HFFc6 (cell line): ENCODE data around the gene CTR9. TPM values are rescaled to one million over a fixed set of nuclear protein-coding genes. Genes with fewer than 3 reads are reported as not detected.

Experiments used
- DNase-seq: peaks from one replicate; pipeline ENCODE4 v3.0.0-alpha.2; 2018
- H3K27ac Mint-ChIP-seq: 2 replicates; pipeline ENCODE4 v1.8.0; 2020; ENCODE audit warnings: mild to moderate bottlenecking, mixed read lengths
- H3K27me3 Mint-ChIP-seq: 2 replicates; pipeline ENCODE4 v1.8.0; 2021; ENCODE audit warnings: mild to moderate bottlenecking, moderate library complexity, mixed read lengths; ENCODE audit not compliant: insufficient read depth
- H3K36me3 Mint-ChIP-seq: 2 replicates; pipeline ENCODE4 v1.8.0; 2021; ENCODE audit warnings: low read depth, mixed read lengths
- H3K4me1 Mint-ChIP-seq: 2 replicates; pipeline ENCODE4 v1.8.0; 2020; ENCODE audit warnings: low read depth, mixed read lengths
- H3K4me3 Mint-ChIP-seq: 2 replicates; pipeline ENCODE4 v1.8.0; 2020; ENCODE audit warnings: mild to moderate bottlenecking, moderate library complexity, mixed read lengths
- H3K9me3 Mint-ChIP-seq: 2 replicates; pipeline ENCODE4 v1.8.0; 2020; ENCODE audit warnings: mild to moderate bottlenecking, mixed read lengths
- CTCF ChIP-seq: fragments of 200-600 bp; sonication (generic); IDR thresholded peaks from 2 replicates; pipeline ENCODE4 v1.5.0; 2021; ENCODE audit warnings: antibody characterized with exemption, mild to moderate bottlenecking
- total RNA-seq, 6 experiments: library from RNA; stranded (reverse); fragmentation: NEBNext Ultra II Directional; extraction: Animal tissue kit (Norgen Biotek cat#: 25700); gene quantifications; 2 replicates in 1 of 6; 3 replicates in 5 of 6; pipeline ENCODE4 v1.2.3, GENCODE V29; 2021

The CTR9 gene
- total RNA-seq, 6 experiments from 2014 or later: 38.5 to 49.9 (median 44.2) TPM

- Mint-ChIP-seq H3K4me1 (peaks cover 8% of the 10 kb centered on the region), H3K27ac (no peak overlapping the region), H3K36me3 (peaks cover 18% of the 10 kb centered on the region), H3K27me3 (peaks cover 2% of the 10 kb centered on the region; the same call in 1 of the 2 replicates), H3K9me3 (no peaks in the 10 kb centered on the region), H3K4me3 (peak overlapping the region; percentile 97)
- no peak for DNase-seq
- no peak for TF ChIP-seq CTCF
These were observed 1.4 kb downstream of the CTR9 start for GRCh38 chr11:10752486-10752885.

- Mint-ChIP-seq H3K4me1 (no peaks in the 10 kb centered on the region; the same call in 1 of the 2 replicates), H3K36me3 (peaks cover 19% of the 10 kb centered on the region), H3K27ac (no peak overlapping the region), H3K4me3 (no peak overlapping the region), H3K27me3 (no peaks in the 10 kb centered on the region), H3K9me3 (no peaks in the 10 kb centered on the region)
- DNase-seq: no peak
- TF ChIP-seq CTCF: peak; percentile 48
These were observed 7.9 kb downstream of the CTR9 start for GRCh38 chr11:10758957-10759356.

DNA sequence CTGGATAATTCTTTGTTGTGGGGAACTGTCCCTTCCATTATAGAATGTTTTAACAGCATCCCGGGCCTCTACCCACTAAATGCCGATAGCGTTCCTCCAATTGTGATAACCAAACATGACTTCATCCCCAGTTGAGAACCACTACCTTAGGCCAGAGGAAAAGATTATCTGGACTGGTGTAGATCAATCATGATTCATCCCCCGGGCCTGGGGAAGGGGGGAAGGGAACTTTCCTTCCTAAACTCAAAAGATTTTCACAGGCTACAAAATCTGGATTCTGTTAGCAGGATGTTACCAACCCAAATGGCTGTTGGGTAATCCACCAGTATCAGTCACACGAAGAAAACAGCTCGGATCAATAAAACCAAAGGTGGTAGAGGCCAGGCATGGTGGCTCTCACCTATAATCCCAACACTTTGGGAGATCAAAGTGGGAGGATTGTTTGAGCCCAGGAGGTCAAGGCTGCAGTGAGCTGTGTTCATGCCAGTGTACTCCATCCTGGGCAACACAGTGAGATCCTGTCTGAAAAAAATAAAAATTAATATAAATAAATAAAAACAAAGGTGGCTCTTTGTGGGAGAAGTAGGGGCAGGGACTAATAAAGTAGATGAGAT lies 10.1 kb downstream of the CTR9 start:
- Mint-ChIP-seq H3K27me3 (no peaks in the 10 kb centered on the region; the same call in 1 of the 2 replicates), H3K27ac (no peak overlapping the region), H3K36me3 (peaks cover 23% of the 10 kb centered on the region)

DNA sequence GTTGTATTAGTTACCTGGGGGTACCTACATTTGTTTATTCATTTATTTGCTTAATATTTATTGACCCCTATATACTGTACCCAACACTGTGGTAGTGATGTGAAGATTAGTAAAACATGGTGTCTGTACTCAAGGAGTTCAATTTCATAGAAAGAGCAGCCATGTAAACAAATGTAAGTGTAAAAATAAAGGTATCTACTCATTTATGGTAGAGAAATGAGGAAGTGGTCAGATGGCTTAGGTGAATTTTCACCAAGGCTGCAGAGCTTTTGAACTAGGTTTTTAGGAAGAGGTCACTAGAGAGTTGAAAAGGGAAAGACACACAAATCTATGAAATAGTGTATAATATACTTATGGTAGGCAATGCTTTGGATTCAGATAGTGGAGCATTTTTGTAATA lies 11.1 kb downstream of the CTR9 start:
- no peak overlapping the region for H3K4me3 Mint-ChIP-seq
- no peaks in the 10 kb centered on the region for H3K9me3 Mint-ChIP-seq
- no peak overlapping the region for H3K27ac Mint-ChIP-seq
- no peak for DNase-seq
- TF ChIP-seq CTCF: no peak
- H3K36me3 Mint-ChIP-seq: peaks cover 29% of the 10 kb centered on the region
- no peaks in the 10 kb centered on the region; the same call in 1 of the 2 replicates for H3K4me1 Mint-ChIP-seq
- H3K27me3 Mint-ChIP-seq: no peaks in the 10 kb centered on the region; the same call in 1 of the 2 replicates

More for the DNA sequence above, 10.1 kb downstream of the CTR9 start:
- Mint-ChIP-seq H3K4me1 (no peaks in the 10 kb centered on the region; the same call in 1 of the 2 replicates), H3K4me3 (no peak overlapping the region), H3K9me3 (no peaks in the 10 kb centered on the region)
- no peak for DNase-seq
- no peak for TF ChIP-seq CTCF

- Mint-ChIP-seq H3K4me3 (no peak overlapping the region), H3K27ac (no peak overlapping the region), H3K27me3 (no peaks in the 10 kb centered on the region; the same call in 1 of the 2 replicates), H3K9me3 (no peaks in the 10 kb centered on the region), H3K4me1 (no peaks in the 10 kb centered on the region; the same call in 1 of the 2 replicates), H3K36me3 (peaks cover 37% of the 10 kb centered on the region)
- DNase-seq: no peak
- no peak for TF ChIP-seq CTCF
These were observed 11.9 kb downstream of the CTR9 start for GRCh38 chr11:10762913-10763421.
